GM12801 (cell line): Measurements from ENCODE around the gene INTS14.

ENCODE experiments used
- TF ChIP-seq, protein P1 (sequence below): IDR thresholded peaks from one replicate; pipeline ENCODE4 v1.5.1; 2011; ENCODE audit warnings: control low read depth; ENCODE audit not compliant: insufficient read length; ENCODE audit errors: extremely low read depth

INTS14 gene

GRCh38 chr15:65541231-65541820 is 69.6 kb downstream of the INTS14 start:
- TF ChIP-seq, protein P1, sequence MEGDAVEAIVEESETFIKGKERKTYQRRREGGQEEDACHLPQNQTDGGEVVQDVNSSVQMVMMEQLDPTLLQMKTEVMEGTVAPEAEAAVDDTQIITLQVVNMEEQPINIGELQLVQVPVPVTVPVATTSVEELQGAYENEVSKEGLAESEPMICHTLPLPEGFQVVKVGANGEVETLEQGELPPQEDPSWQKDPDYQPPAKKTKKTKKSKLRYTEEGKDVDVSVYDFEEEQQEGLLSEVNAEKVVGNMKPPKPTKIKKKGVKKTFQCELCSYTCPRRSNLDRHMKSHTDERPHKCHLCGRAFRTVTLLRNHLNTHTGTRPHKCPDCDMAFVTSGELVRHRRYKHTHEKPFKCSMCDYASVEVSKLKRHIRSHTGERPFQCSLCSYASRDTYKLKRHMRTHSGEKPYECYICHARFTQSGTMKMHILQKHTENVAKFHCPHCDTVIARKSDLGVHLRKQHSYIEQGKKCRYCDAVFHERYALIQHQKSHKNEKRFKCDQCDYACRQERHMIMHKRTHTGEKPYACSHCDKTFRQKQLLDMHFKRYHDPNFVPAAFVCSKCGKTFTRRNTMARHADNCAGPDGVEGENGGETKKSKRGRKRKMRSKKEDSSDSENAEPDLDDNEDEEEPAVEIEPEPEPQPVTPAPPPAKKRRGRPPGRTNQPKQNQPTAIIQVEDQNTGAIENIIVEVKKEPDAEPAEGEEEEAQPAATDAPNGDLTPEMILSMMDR: no peak

GRCh38 chr15:65540314-65540713 is 70.6 kb downstream of the INTS14 start:
- TF ChIP-seq, protein P1: no peak

DNA sequence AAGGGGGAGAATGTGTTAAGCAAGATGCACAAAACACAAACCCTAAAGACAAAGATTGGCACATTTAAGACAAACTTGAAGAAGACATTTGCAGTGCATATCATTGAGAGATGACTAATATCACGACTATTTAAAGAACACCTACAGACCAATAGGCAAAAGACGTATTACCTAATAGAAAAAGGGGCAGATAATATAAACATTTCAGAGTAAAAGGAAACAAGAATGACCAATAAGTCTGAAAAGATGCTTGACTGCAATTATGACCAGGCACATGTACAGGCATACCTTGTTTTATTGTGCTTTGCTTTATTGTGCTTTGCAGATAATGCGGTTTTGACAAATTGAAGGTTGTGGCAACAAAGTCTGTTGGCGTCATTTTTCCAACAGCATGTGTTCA is 75.7 kb downstream of the INTS14 start:
- TF ChIP-seq, protein P1: no peak

GRCh38 chr15:65533057-65533756 is 77.7 kb downstream of the INTS14 start:
- TF ChIP-seq, protein P1: no peak

- TF ChIP-seq, protein P1: no peak
Measured at GRCh38 chr15:65532738-65533051, 78.2 kb downstream of the INTS14 start.

DNA sequence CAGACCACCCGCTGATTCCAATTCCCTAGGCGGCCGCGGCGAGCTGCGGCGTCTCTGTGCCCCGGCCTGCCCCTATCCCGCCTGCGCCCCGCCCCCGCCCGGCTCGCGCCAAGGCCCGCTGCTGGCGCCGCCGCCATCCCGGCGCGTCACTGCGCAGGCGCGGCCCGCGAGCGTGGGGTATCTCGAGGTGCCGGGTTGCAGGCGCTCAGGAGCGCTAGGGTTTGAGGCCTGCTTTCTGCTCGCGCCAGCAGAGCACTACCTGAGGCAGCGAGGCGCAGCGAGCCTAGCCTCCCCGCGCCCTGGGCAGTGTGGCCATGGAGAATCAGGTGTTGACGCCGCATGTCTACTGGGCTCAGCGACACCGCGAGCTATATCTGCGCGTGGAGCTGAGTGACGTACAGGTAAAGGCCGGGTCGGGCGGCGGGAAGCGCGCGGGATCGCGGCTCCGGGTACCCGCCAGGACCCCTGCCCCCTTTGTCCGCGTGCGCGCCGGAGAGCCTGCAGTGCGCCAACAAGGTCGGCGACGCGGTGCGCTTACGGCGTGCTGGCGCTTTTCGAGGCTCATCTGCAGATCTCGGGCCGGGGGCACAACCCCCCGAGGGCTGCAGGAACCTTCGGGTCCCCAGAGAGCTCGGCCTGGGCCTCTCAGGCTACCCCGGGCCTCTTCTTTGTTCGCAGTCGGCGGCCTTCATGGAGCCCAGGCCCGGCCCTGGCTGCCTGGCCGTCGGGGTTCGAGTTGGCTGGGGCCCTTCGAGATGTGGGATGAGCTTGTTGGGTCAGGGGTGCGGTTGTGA is 80.4 kb downstream of the INTS14 start, which contains the start of gene HACD3:
Gene HACD3, plus strand, starts transcription at position 146 of the 794 bp plus-strand sequence. Its CDS starts 169 bp downstream, at position 315.
- TF ChIP-seq, protein P1: no peak

DNA sequence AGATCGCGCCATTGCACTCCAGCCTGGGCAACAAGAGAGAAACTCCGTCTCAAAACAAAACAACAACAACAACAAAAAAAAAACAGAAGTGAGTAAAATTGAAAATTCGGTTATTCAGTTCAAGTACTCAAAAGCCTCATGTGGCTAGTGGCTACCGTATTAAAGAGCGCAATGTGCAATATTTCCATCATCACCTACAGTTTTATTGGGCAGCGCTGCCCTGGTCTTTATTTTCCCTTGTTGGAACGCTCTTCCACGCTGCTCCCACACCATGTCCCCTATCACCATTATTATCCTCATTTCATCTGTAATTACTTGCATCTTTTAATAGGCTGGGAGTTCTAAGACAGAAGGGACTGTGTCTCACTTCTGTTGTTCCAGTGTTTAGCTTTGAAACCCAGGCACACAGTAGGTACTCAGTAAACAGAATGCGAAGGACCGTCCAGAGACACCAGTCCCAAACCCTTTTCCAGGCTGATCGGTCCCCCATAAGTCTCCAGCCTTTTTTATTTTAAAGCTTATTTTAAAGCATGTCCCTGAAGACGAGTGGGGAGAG is 81.1 kb downstream of the INTS14 start:
- TF ChIP-seq, protein P1: no peak
